Right ventricle myocardium inferior (tissue), 1 donor: ENCODE data around the gene CEP57L1. TPM values are rescaled to one million over a fixed set of nuclear protein-coding genes. Genes with fewer than 3 reads are reported as not detected.
A peak's percentile ranks its signal among the peaks of the same experiment; 100 is the strongest.
"Not testable (repeated sequence)": the region's sequence is repeated elsewhere in the genome, so short reads cannot be mapped to it uniquely, and the experiment has no call there.

Experiments used
- ATAC-seq: fragments of 200-7000 bp; cut with Tn5 transposase; one replicate; pipeline ENCODE4 v1.9.1; 2020; ENCODE audit warnings: mild to moderate bottlenecking, moderate library complexity
- DNase-seq: peaks from one replicate; pipeline ENCODE4 v3.0.0; 2021; ENCODE audit errors: missing footprints
- intact Hi-C: fragments of 100-400 bp; cut with DNase I; formaldehyde crosslinking; loops from one replicate; pipeline ENCODE4 v1.11.0; 2022
- total RNA-seq: library from RNA; stranded (reverse); fragmentation: NEBNext Ultra II Directional; extraction: Animal tissue kit (Norgen Biotek cat#: 25700); gene quantifications from one replicate; pipeline ENCODE4 v1.2.1, GENCODE V29; 2021
- donor health status: DM: no; HTN: yes; CAD: no; lungs with severe emphysema.

The CEP57L1 gene
- total RNA-seq, 1 donor from 2014 or later: 7.7 TPM

DNA sequence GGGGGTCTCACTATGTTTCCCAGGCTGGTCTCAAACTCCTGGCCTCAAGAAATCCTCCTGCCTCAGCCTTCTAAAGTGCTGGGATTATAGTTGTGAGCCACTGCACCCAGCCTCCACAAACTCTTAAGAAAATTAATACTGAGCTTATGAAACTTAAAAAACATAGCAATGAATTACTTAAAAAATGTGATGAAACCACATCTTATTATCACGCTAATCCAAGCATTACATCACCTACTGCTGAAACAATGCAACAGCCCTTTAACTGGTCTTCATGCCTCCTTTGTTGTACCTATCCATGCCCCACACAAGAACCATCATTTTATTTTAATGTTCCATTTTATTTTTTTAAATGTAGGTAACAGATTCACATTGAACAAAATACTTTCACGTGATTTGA lies 25.6 kb upstream of the CEP57L1 start:
- DNase-seq (no peak), ATAC-seq (no peak)
- intact Hi-C loops: loop anchor here (5.0 to 10.0 kb wide), 6 partner anchors 62 to 382 kb away; partner anchors contain the start of gene ARMC2

DNA sequence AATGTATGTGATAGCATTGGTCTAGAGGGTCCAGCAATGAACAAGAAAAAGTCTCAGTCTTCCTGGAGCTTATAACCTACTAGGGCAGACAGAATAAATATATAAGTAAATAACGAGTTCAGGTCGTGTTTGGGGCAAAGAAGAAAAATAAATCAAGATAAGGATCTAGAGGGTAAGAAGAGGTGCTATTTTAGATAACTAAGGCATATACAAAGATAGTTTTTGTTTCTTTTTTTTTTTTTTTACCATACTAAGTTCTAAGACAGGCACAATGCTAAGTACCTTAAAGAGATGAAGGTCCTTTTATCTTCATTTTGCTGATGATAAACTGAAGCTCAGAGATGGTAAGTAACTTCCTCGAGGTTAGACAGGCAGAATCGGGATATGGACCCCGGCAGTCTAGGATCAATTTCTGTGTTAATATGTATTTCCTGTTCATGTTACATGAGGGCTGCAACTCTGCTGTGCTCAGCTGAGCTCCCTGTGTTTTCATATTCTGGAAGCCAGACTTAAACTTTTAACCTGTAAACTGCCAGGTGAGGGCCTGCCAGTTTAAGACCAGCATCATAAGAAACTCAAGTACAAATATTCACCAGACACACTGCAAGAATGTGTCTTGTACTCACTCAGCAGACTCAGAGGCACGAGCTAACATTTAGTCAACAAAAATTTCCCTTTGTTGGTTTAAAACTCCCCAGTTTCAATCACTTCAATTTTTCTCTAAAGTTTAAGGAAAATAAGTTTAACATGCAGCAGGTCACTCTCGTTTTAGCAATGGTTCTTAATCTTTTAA lies 24.0 kb upstream of the CEP57L1 start:
- ATAC-seq (no peak), DNase-seq (no peak)
- intact Hi-C loops: loop anchor here (5.0 to 10.0 kb wide), 6 partner anchors 64 to 384 kb away; partner anchors contain the start of gene ARMC2

DNA sequence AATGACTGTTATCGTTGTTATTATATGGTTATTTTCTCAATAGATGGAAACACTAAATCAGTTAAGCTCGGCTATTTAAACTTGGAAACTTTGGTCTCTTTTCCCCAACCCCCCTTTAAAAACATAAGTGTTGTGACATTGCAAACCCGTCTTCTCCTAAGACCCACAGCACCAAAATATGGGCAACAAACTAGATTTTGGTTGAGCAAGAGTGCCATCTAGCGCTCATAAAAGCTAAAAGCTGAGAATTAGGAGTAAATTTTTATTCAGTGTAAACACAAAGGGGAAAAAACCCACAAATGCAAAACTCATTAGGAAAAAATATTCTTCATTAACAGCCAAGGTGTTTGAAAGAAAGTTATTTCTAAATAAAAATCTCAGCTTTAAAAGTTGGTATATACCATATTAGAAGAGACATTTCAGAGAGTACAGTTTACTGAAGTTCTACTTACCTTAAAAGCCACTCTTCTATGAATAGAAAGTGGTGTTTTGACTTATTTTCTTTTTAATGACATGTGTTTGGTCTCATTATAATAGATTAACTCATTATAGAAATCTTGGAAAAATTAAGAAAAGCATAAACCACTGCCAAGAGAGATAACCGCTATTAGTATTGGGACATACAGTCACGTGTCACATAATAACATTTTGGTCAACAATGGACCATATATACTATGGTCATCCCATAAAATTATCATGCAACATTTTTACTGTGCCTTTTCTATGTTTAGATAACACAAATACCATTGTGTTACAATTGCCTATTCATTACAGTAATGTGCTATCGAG lies 21.8 kb upstream of the CEP57L1 start:
- intact Hi-C loops: loop anchor here (2.0 to 10.0 kb wide), 7 partner anchors 66 to 531 kb away; partner anchors contain the start of gene ARMC2
- no peak for DNase-seq

DNA sequence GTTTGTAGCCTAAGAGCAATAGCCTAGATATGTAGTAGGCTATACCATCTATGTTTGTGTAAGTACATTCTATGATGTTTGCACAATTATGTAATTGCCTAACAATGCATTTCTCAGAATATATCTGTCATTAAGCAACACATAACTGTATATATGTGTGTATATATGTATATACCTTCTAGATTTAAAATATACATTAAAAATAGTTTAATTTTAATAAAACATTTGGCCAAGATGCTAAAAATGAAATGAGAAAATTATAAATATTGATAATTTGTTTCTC lies 21.2 kb upstream of the CEP57L1 start:
- intact Hi-C loops: loop anchor here (5.0 to 10.0 kb wide), 6 partner anchors 67 to 387 kb away; partner anchors contain the start of gene ARMC2
- DNase-seq (no peak), ATAC-seq (no peak)

More for the DNA sequence above, 21.8 kb upstream of the CEP57L1 start:
- ATAC-seq: no peak

DNA sequence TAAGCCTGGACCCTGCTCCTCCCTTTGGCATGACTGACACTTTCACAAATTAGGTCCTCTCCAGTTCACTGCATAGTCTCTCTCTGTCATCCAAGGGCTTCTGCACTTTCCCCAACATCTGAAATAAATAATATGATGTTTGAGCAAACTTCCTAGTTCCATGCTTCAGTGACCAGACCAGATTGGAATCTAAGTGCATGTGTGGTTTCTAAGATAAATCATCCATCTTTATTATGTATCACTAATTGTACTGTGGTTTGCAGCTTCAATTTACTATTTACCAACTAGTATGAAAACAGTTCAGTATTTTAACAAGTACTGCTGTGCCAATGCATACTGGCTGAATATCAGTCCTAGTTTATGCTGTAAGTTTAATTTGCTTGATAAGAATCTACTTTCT lies 19.4 kb upstream of the CEP57L1 start:
- DNase-seq: no peak
- intact Hi-C loops: loop anchor here (10.0 kb wide), 1 partner anchor 291 kb away; no protein-coding TSS in a partner anchor
- no peak for ATAC-seq

DNA sequence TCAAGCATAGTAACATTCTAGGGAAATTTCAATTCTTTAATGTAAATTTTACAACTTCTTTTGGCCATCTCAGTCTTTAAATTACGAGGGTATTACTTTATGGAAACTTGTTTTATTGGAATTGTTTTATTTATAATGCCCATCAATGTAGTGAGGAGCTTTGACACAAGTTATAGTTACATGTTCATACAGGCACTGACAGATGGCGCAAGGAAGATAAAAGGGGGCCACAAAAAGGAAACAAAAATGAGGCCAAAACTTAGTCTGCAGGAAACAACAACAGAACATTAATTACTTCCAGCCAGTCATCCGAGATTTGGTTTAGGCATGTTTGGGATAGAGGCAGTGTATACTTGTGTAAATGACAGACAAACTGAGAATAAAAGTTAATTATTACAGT lies 18.9 kb upstream of the CEP57L1 start:
- intact Hi-C loops: loop anchor here (10.0 kb wide), 1 partner anchor 292 kb away; no protein-coding TSS in a partner anchor
- DNase-seq: no peak
- no peak for ATAC-seq

DNA sequence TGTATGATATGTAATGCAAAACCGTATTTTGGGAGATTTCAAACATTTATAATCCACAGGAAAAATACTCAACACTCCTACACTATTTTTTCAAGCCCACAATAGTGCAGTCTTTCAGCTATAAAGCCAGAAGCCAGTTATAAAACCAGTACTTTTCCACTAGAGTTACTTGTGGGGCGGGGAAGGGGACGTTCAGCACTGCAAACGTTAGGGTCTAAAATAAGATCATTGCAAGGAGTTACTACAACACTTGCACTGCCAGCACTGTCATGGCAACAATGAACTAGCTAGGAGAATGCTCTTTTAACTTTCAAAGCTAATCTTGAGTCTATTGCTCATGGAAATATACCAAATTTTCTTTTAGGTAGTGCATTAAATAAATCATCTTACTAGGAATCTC lies 15.3 kb upstream of the CEP57L1 start:
- intact Hi-C loops: loop anchor here (5.0 to 10.0 kb wide), 2 partner anchors 295 to 523 kb away; no protein-coding TSS in a partner anchor
- DNase-seq: peak; percentile 66
- ATAC-seq: peak; percentile 85

DNA sequence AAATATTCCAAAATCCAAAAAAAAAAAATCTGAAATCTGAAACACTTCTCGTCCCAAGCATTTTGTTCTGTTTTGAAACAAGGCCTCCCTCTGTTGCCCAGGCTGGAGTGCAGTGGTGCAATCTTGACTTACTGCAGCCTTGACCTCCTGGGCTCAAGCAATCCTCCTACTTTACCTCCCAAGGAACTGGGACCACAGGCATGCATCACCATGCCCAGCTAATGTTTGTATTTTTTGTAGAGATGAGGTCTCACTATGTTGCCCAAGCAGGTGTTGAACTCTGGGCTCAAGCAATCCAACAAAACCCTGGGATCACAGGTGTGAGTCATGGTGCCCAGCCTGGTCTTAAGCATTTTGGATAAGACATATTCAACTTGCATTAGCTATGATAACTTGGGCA lies 14.3 kb upstream of the CEP57L1 start:
- no peak for DNase-seq
- ATAC-seq: no peak

DNA sequence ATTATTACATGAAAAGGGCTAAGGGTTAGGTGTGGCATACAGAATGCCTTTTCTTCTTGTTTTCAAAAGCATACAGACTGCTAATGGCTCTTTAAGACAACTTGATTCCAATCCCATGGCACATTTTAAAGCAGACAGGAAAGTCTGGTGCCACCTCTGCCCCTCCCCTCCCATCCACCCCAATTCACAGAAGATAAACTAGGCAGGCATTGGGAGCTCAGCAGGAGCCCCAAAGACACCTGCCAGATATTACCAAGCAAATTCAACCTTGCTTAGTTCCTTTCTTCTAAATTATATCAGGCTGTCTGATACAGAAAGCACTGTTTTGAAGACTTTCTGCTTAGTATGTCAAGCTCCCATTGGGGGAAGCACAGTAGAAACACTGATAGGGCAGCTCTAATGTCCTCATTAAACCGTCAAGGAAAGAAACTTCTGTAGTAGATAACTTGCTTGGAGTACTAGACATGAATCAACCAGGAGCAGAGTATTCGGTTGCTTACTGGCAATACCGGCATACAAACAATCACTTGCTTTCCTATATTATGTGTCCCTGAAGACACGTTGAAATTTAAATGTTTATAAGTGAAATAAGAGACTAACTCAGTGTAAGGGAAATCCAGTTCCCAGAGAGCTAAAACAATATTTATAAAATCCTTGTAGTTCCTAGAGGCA lies 13.7 kb upstream of the CEP57L1 start:
- intact Hi-C loops: loop anchor here (5.0 kb wide), 1 partner anchor 524 kb away; no protein-coding TSS in a partner anchor

More for the DNA sequence above, 14.3 kb upstream of the CEP57L1 start:
- intact Hi-C loops: loop anchor here (5.0 kb wide), 1 partner anchor 524 kb away; no protein-coding TSS in a partner anchor

DNA sequence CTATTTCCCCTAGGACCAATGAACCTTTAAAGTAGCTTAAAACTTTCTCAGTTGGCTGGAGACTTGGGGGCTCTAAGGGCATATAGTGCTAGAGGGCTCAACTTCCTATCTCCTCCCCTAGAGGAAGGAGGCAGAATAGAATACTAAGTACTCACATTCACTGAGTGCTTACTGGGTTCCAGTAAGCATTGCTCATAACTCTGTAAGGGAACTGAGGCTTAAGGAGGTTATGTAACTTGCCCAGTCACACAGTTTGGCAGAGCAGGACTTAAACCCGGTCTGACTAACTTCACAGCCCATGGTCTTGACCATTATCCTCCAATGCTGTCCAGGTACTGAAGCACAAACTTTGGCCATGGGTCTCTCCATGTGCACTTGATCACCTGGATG lies 13.1 kb upstream of the CEP57L1 start:
- intact Hi-C loops: loop anchor here (5.0 kb wide), 1 partner anchor 525 kb away; no protein-coding TSS in a partner anchor

More for the DNA sequence above, 13.7 kb upstream of the CEP57L1 start:
- ATAC-seq (no peak), DNase-seq (no peak)

DNA sequence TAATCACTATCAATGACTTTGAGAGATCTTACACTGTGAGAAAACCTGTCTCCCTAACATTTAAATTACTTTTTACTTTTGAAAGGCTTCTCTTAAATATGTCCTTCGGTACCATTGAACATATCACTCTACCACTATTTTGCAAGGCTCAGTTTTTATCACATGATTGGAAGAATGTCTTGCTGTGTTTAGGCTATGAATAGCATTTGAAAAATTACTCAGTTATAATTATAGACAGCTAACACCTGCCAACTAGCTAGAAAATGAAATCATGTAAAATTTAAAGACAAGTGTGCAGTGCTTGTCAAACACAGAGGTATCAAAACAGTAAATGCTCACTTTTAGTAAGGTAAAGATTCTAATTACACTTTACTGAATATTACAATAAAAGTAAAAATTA lies 11.7 kb upstream of the CEP57L1 start:
- DNase-seq (no peak), ATAC-seq (peak; percentile 51)
- intact Hi-C loops: loop anchor here (5.0 kb wide), 1 partner anchor 526 kb away; no protein-coding TSS in a partner anchor

More for the DNA sequence above, 13.1 kb upstream of the CEP57L1 start:
- ATAC-seq: peak; percentile 21
- no peak for DNase-seq

DNA sequence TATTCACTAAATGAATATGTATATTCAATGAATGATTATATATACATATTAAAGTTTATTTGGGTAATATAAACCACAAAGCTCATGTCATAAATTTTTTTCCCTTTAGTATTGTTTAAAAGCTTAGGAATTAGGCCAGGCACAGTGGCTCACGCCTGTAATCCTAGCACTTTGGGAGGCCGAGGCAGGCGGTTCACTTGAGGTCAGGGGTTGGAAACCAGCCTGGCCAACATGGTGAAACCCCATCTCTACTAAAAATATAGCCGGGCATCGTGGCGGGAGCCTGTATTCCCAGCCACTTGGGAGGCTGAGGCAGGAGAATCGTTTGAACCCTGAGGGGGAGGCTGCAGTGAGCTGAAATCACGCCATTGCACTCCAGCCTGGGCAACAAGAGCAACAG lies 11.2 kb upstream of the CEP57L1 start:
- DNase-seq, ATAC-seq: not testable (repeated sequence)
- intact Hi-C loops: loop anchor here (5.0 kb wide), 1 partner anchor 527 kb away; no protein-coding TSS in a partner anchor

DNA sequence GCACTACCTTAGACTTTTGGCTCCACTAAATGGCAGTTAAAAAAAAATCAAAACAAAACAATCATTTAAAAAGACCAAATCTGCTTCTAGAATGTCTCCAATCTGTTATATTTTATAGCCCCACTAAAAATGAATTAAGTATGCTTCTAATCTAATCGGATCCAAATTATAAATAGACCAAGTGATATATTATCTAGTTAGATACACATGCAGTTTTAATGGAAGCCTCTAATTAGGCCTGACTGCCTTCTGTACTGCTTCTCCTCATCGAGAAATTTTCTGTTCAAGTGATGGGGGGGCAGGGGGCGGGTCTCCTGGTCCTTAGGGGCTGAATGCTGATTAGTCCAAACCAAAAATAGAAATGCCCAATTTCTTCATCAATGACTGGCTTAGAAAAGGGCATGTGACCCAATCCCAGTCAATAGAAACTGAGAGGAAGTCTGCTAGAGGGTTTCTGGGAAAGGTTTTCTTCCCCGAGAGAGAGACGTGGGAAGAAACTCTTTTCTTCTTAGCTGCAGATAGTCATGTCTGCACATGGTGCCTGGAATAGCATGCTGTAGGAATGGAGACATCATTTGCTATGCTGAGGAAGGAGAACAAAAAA lies 7.5 kb upstream of the CEP57L1 start:
- DNase-seq (no peak), ATAC-seq (no peak)
- intact Hi-C loops: no loop called here

DNA sequence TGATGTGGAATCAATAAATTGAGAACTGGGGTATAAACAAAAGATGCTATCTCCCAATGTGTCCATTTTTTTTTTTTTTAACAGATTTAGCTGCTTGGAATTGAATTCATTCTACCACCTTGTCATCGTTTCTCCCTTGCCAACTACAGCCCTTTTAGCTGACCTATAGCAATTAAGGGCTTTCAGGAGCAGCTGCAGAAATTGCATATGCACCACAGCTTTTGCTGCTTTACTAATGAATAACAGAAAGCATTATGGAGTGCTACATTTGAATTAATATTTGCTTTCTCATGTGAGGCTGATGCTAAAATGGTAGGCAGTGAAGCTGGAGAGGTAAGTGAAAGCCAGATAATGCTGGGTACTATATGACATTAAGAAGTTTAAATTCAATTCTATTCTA lies 6.3 kb upstream of the CEP57L1 start:
- ATAC-seq (no peak), DNase-seq (no peak)
- intact Hi-C loops: no loop called here

DNA sequence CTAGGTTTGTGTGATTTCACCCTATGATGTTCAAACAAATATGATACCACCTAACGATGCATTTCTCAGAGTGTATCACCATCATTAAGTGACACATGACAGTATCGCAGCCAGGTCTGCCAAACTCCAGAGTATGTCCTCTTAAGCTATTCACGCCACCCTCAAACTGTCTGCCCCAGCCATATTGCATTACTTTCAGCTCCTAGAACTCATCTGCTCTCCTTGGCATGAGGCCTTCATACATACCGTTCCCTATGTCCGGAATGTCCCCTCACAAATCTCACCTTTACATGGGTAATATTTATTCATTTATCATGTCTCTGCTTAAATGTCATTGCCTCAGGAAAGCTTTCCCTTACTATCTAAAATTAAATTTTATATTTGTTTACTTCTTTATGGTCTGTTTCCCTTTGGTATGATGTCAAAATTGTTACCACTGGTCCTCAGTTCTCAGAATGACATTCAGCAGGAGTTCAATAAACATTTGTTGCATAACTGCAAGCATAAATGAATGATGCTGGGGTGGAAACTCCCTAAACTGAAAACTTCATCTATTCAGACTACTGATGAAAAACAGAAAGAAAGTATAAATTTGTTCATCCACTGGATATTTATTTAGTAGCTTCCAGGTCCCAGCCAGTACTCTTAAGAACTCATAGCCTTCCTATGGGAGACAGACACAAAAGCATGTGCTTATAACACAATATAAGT lies 3.8 kb upstream of the CEP57L1 start:
- intact Hi-C loops: loop anchor here (5.0 kb wide), 1 partner anchor 194 kb away; no protein-coding TSS in a partner anchor
- DNase-seq (no peak), ATAC-seq (no peak)

DNA sequence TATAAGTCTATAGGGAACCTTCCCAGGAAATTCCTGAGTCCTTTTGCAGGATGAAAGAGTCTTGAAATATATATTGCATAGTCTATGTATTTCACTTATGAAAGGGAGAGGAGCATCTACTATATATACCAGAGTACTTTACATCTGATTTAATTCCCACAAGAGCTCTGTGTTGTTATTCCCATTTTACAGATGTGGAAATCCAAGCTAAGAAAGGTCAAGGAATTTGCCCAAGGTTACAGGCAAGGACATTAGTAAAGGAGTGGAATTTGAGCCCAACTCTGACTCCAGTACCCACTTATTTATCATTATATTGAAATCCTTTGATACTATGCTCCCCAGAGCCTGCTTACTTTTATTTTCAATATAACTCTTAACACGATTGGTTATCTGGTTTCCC lies 3.2 kb upstream of the CEP57L1 start:
- intact Hi-C loops: loop anchor here (5.0 kb wide), 1 partner anchor 195 kb away; no protein-coding TSS in a partner anchor
- no peak for DNase-seq
- no peak for ATAC-seq

DNA sequence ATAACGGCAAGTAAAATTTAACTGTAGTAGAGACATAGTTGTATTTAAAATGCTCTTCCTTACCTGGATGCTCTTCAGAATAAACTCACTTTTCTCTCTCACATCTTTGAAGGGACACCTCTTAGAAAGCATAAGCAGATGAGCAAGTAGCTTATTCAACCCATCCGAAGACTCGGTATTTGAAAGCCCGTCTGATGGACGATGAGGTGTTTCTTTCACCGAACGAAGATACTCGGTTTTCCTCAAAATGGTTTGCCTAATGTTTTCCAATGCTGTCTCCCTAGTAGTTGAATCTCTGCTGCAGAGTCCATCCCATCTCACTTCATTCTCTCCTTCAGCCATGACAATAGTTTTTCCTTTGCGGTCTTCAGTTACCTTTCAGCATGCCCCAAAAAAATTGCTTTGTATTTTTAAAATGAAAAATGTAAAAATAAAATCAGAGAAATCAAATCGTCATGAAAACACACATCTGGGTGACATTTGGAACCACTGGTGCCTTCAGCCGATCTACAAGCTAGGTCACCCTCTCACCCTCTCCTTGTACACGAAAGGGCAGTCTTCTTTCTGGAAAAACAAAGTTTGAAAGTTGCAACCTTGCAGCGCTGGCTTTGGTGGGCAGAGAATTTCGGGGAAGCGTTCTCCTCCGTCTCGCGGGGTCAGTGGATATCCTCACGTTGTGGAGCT lies 1.4 kb upstream of the CEP57L1 start:
- DNase-seq: no peak
- ATAC-seq: no peak
- intact Hi-C loops: loop anchor here (1.0 to 5.0 kb wide), 2 partner anchors 123 to 197 kb away; no protein-coding TSS in a partner anchor
